ENCODE measurements around the gene CLUH. TPM values are rescaled to one million over a fixed set of nuclear protein-coding genes. Genes with fewer than 3 reads are reported as not detected.

CLUH gene
- total RNA-seq, 2 donors from 2014 or later: 68.5 to 137 TPM

DNA sequence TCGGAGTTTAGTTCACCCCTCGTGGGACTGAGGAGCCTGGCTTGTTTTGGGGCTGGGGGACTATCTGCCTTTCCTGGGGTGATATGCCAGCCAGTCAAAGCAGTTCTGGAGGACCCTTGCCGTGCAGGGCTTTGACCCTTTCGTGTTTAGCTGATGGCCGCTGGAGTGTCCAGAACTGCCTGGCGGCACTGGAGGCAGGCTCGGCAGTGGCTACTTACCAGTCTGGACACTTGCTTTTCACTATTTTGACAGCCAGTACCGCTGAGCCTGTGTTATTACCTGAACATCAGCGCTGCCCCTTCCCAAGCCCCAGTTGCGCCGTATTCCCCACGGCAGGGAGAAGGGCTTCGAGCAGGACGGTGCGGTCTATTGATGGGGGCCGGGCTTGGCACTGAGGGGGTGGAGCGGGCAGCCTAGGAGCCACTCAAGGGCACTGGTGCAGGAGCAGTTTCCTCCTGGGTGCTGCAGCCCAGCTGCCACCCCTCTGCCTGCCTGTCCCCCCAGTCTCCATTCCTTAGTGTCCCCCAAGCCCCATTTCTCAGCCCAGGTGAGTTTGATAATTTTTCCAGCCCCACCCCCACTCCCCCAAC, 19.3 kb upstream of the CLUH start:
- H3K9me3 ChIP-seq: no peaks in the 10 kb centered on the region
- TF ChIP-seq POLR2A (IDR thresholded peaks at IDR 0.05) (no peak), POLR2AphosphoS5 (IDR thresholded peaks at IDR 0.05) (no peak)
- TF ChIP-seq, protein P1, sequence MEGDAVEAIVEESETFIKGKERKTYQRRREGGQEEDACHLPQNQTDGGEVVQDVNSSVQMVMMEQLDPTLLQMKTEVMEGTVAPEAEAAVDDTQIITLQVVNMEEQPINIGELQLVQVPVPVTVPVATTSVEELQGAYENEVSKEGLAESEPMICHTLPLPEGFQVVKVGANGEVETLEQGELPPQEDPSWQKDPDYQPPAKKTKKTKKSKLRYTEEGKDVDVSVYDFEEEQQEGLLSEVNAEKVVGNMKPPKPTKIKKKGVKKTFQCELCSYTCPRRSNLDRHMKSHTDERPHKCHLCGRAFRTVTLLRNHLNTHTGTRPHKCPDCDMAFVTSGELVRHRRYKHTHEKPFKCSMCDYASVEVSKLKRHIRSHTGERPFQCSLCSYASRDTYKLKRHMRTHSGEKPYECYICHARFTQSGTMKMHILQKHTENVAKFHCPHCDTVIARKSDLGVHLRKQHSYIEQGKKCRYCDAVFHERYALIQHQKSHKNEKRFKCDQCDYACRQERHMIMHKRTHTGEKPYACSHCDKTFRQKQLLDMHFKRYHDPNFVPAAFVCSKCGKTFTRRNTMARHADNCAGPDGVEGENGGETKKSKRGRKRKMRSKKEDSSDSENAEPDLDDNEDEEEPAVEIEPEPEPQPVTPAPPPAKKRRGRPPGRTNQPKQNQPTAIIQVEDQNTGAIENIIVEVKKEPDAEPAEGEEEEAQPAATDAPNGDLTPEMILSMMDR (IDR thresholded peaks at IDR 0.05): no peak
- no peak for DNase-seq (ENCODE audit: low spot score)
- intact Hi-C loops (cut with DNase I): no loop called here
- no peaks in the 10 kb centered on the region for H3K4me1 ChIP-seq (replicated peaks)
- H3K27me3 ChIP-seq (replicated peaks; ENCODE audit: insufficient read depth): no peaks in the 10 kb centered on the region
- H3K36me3 ChIP-seq: no peaks in the 10 kb centered on the region
- no peak overlapping the region for H3K27ac ChIP-seq
- H3K4me3 ChIP-seq: no peak overlapping the region
- WGBS: 76% methylated on average over 17 of the region's 17 CpGs

DNA sequence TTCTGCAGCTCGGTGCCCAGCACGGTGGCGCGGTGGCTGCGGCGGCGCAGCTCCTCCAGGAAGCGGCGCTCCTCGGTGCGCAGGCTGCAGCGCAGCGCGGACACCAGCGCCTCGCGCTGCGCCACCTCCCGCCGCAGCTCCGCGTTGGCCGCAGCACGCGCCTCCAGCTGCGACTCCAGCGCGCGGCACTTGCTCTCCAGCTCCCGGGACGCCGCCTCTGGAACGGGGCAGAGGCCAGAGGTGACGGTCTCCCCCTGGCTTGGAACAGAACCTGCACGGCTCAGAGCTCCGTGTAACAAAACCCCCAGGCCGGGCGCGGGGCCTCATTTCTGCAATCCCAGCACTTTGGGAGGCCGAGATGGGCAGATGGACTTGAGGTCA, 13.2 kb upstream of the CLUH start:
- intact Hi-C loops (cut with DNase I): no loop called here
- Histone ChIP-seq H3K27me3 (replicated peaks; ENCODE audit: insufficient read depth) (no peaks in the 10 kb centered on the region), H3K4me1 (replicated peaks) (no peaks in the 10 kb centered on the region), H3K27ac (no peak overlapping the region), H3K4me3 (peak overlapping the region in 1 of 2 donors; percentile 8), H3K9me3 (no peaks in the 10 kb centered on the region), H3K36me3 (no peaks in the 10 kb centered on the region)
- WGBS: 2% methylated on average over 18 of the region's 40 CpGs
- TF ChIP-seq POLR2A (IDR thresholded peaks at IDR 0.05): no peak
- TF ChIP-seq, protein P1 (IDR thresholded peaks at IDR 0.05): peak in 2 of 4 experiments; percentile 22 to 47
- DNase-seq (ENCODE audit: low spot score): no peak

GRCh38 chr17:2723997-2724783, 12.6 kb upstream of the CLUH start:
- peak overlapping the region; percentile 8 to 14 for H3K4me3 ChIP-seq

DNA sequence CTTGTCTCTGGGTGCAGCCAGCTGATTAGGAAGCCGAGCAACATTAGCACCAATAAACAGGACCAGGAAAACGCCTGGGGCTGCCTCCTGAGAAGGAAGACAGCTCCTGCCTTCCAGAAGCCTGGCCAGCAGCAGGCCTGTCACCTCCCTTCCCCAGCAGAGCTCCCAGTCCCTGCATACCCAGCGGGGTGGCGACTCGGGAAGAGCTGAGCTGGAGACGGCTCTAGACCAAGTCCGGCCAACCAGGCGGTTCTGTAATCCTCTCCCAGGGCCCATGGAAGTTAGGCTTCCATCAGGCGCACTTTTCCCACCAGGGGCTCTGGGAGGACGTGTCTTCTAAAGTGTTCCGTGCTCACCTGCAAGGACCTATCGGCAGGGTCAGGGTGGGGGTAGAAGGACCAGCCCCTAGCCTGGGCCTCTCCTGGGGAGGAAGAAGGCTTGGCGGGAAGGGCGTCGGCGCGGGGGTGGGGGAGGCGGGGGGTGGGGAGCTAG, 12.0 kb upstream of the CLUH start:
- no peaks in the 10 kb centered on the region for H3K36me3 ChIP-seq

More at GRCh38 chr17:2723997-2724783, 12.6 kb upstream of the CLUH start:
- H3K36me3 ChIP-seq: no peaks in the 10 kb centered on the region
- H3K9me3 ChIP-seq: no peaks in the 10 kb centered on the region
- intact Hi-C loops (cut with DNase I): no loop called here
- H3K27ac ChIP-seq: no peak overlapping the region
- no peak for DNase-seq (ENCODE audit: low spot score)
- H3K4me1 ChIP-seq (replicated peaks): no peaks in the 10 kb centered on the region
- 1% methylated on average over 41 of the region's 98 CpGs for WGBS
- H3K27me3 ChIP-seq (replicated peaks; ENCODE audit: insufficient read depth): no peaks in the 10 kb centered on the region
- TF ChIP-seq, protein P1 (IDR thresholded peaks at IDR 0.05): no peak
- no peak for TF ChIP-seq POLR2AphosphoS5 (IDR thresholded peaks at IDR 0.05)

More for the DNA sequence above, 12.0 kb upstream of the CLUH start:
- no peaks in the 10 kb centered on the region for H3K27me3 ChIP-seq (replicated peaks; ENCODE audit: insufficient read depth)
- WGBS: 21% methylated on average over 12 of the region's 18 CpGs
- no peak for DNase-seq (ENCODE audit: low spot score)
- no peaks in the 10 kb centered on the region for H3K9me3 ChIP-seq
- peak overlapping the region in 1 of 2 donors; percentile 14 for H3K4me3 ChIP-seq
- TF ChIP-seq POLR2A (IDR thresholded peaks at IDR 0.05): no peak
- TF ChIP-seq POLR2AphosphoS5 (IDR thresholded peaks at IDR 0.05): no peak
- TF ChIP-seq, protein P1 (IDR thresholded peaks at IDR 0.05): no peak
- no peak overlapping the region for H3K27ac ChIP-seq
- intact Hi-C loops (cut with DNase I): no loop called here
- no peaks in the 10 kb centered on the region for H3K4me1 ChIP-seq (replicated peaks)

Data from prostate gland (tissue), 2 donors.